C4-2B (cell line): Measurements from ENCODE around the gene OR1L1.

ENCODE experiments used
- ZFX ChIP-seq: fragments of 450-650 bp; IDR thresholded peaks from 2 replicates; pipeline ENCODE4 v1.6.1; 2017
- TF ChIP-seq, protein P1 (sequence below): fragments of 450-650 bp; conservative IDR thresholded peaks from 2 replicates; pipeline ENCODE4 v1.5.1; 2017; ENCODE audit warnings: mild to moderate bottlenecking

DNA sequence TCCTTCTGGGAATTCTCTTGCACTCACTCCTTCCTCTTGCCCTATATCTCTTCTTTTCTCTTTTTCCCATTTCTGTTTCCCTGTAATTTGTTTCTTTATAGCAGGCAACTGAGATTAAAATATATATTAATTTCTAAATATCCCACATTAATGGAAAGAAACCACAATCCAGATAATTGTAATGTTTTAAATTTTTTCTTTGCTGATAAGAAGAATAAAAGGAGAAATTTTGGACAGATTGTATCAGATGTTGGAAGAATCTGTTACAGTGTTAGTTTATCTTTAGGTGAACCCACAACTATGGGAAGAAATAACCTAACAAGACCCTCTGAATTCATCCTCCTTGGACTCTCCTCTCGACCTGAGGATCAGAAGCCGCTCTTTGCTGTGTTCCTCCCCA is at the start of gene OR1L1:
- TF ChIP-seq, protein P1, sequence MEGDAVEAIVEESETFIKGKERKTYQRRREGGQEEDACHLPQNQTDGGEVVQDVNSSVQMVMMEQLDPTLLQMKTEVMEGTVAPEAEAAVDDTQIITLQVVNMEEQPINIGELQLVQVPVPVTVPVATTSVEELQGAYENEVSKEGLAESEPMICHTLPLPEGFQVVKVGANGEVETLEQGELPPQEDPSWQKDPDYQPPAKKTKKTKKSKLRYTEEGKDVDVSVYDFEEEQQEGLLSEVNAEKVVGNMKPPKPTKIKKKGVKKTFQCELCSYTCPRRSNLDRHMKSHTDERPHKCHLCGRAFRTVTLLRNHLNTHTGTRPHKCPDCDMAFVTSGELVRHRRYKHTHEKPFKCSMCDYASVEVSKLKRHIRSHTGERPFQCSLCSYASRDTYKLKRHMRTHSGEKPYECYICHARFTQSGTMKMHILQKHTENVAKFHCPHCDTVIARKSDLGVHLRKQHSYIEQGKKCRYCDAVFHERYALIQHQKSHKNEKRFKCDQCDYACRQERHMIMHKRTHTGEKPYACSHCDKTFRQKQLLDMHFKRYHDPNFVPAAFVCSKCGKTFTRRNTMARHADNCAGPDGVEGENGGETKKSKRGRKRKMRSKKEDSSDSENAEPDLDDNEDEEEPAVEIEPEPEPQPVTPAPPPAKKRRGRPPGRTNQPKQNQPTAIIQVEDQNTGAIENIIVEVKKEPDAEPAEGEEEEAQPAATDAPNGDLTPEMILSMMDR: no peak
- TF ChIP-seq ZFX: no peak
